ENCODE results near the gene PDE11A.

GRCh38 chr2:177588671-177589070 lies 483.9 kb downstream of the PDE11A start:
- TF ChIP-seq TARDBP (IDR thresholded peaks at IDR 0.05) (no peak), LEF1 (IDR thresholded peaks at IDR 0.05; ENCODE audit: borderline replicate concordance) (no peak), FOXM1 (IDR thresholded peaks at IDR 0.05; ENCODE audit: borderline replicate concordance) (no peak), SP1 (IDR thresholded peaks at IDR 0.05) (no peak), FOXA1 (IDR thresholded peaks at IDR 0.05) (no peak), BHLHE40 (IDR thresholded peaks at IDR 0.05; ENCODE audit: borderline replicate concordance) (no peak), NFRKB (IDR thresholded peaks at IDR 0.05) (no peak), ELF4 (IDR thresholded peaks at IDR 0.05) (no peak), FOXK2 (IDR thresholded peaks at IDR 0.05) (no peak), L3MBTL2 (conservative IDR thresholded peaks at IDR 0.05) (no peak), HDGF (IDR thresholded peaks at IDR 0.05; ENCODE audit: borderline replicate concordance) (no peak), ZNF384 (IDR thresholded peaks at IDR 0.05) (no peak)
